OCI-LY3 (cell line): ENCODE measurements around the gene KRTAP3-1.

Source experiments
- H2AFZ ChIP-seq: fragments of 200-600, 300-600 bp; shearing (Covaris generic); 2 replicates; pipeline ENCODE4 v1.6.0; 2014; ENCODE audit warnings: antibody characterized with exemption, low read depth, low read length
- H3K27ac ChIP-seq: fragments of 200-600, 300-600 bp; sonication (generic); 2 replicates; pipeline ENCODE4 v1.5.1; 2014; ENCODE audit warnings: mild to moderate bottlenecking, low read length, moderate library complexity, mixed read lengths
- H3K27me3 ChIP-seq: fragments of 200-600, 300-600 bp; sonication (generic); 2 replicates; pipeline ENCODE4 v1.6.1; 2014; ENCODE audit warnings: low read depth, low read length, mixed read lengths
- H3K36me3 ChIP-seq: fragments of 200-600, 300-600 bp; sonication (generic); replicated peaks from 2 replicates; pipeline ENCODE3; 2014; ENCODE audit warnings: low read depth, low read length, mixed read lengths
- H3K4me1 ChIP-seq: fragments of 300-600, 200-600 bp; sonication (generic); 2 replicates; pipeline ENCODE4 v1.6.1; 2014; ENCODE audit warnings: low read length, mixed read lengths
- H3K4me2 ChIP-seq: fragments of 200-600, 300-600 bp; sonication (generic); 2 replicates; pipeline ENCODE4 v1.6.1; 2014; ENCODE audit warnings: low read length, mixed read lengths
- H3K4me3 ChIP-seq: fragments of 300-600, 200-600 bp; sonication (generic); 2 replicates; pipeline ENCODE4 v1.5.1; 2014; ENCODE audit warnings: antibody characterized with exemption, mild to moderate bottlenecking, low read length, moderate library complexity
- H3K79me2 ChIP-seq: fragments of 300-600, 200-600 bp; shearing (Covaris generic); 2 replicates; pipeline ENCODE4 v1.6.1; 2014; ENCODE audit warnings: mild to moderate bottlenecking, low read length, mixed read lengths
- H3K9ac ChIP-seq: fragments of 300-600, 200-600 bp; shearing (Covaris generic); 2 replicates; pipeline ENCODE4 v1.6.0; 2014; ENCODE audit warnings: mild to moderate bottlenecking, low read length, moderate library complexity
- H3K9me3 ChIP-seq: fragments of 200-600, 300-600 bp; shearing (Covaris generic); 2 replicates; pipeline ENCODE4 v1.6.1; 2014; ENCODE audit warnings: low read length, mixed read lengths; ENCODE audit not compliant: insufficient read depth
- H4K20me1 ChIP-seq: fragments of 200-600, 300-600 bp; sonication (generic); 2 replicates; pipeline ENCODE4 v1.6.1; 2016; ENCODE audit warnings: low read length, mixed read lengths; ENCODE audit not compliant: insufficient read depth
- EZH2phosphoT487 ChIP-seq: fragments of 200-600 bp; shearing (Covaris generic); IDR thresholded peaks from 2 replicates; pipeline ENCODE4 v1.6.1; 2018; ENCODE audit warnings: antibody characterized with exemption, mixed run types, low read depth
- TF ChIP-seq, protein P1 (sequence below): fragments of 200-600, 300-600 bp; sonication (generic); IDR thresholded peaks from 2 replicates; pipeline ENCODE4 v1.5.1; 2014; ENCODE audit warnings: antibody characterized with exemption, low read length, low read depth

The KRTAP3-1 gene

DNA sequence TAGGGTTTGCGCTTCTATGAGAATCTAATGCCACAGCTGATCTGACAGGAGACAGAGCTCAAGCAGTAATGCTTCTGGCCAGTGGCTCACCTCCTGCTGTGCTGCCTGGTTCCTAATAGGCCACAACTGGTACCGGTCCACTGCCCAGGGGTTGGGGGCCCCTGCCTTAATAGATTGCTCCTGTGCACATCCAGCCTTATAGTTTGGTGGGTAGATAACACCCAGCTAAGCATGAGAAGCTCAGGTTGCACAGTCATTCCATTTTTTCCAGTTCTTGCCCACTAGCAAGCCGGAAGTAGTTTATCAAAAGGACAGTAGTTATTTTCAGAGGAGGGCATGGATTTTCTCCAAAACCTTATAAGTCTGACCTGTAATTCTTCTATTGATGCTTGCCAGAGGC is 10.5 kb upstream of the KRTAP3-1 start:
- TF ChIP-seq, protein P1, sequence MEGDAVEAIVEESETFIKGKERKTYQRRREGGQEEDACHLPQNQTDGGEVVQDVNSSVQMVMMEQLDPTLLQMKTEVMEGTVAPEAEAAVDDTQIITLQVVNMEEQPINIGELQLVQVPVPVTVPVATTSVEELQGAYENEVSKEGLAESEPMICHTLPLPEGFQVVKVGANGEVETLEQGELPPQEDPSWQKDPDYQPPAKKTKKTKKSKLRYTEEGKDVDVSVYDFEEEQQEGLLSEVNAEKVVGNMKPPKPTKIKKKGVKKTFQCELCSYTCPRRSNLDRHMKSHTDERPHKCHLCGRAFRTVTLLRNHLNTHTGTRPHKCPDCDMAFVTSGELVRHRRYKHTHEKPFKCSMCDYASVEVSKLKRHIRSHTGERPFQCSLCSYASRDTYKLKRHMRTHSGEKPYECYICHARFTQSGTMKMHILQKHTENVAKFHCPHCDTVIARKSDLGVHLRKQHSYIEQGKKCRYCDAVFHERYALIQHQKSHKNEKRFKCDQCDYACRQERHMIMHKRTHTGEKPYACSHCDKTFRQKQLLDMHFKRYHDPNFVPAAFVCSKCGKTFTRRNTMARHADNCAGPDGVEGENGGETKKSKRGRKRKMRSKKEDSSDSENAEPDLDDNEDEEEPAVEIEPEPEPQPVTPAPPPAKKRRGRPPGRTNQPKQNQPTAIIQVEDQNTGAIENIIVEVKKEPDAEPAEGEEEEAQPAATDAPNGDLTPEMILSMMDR: no peak
- no peak for TF ChIP-seq EZH2phosphoT487
- H3K4me1 ChIP-seq: no peaks in the 10 kb centered on the region

DNA sequence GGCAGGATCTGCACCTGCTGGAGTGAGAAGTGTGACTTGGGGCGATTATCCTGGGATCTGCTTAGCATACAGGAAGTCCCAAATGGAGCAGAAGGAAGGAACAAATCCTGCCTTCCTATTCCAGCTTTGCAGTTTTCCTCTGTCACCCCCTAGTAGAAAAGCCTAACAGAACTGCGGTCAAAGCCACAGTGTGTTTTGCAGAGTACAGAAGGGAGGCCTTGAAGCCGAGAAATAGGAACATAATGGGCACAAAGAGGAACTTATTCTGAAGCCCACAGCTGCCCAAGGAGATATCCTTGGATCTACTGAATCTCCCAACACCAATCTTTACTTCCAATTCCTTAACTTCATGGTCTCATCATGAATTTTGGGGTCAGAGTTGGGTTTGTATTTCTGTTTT is 9.6 kb upstream of the KRTAP3-1 start:
- H4K20me1 ChIP-seq: no peaks in the 10 kb centered on the region
- H3K9ac ChIP-seq: no peak overlapping the region
- H3K9me3 ChIP-seq: no peaks in the 10 kb centered on the region
- TF ChIP-seq, protein P1: no peak
- TF ChIP-seq EZH2phosphoT487: no peak
- no peaks in the 10 kb centered on the region for H3K4me1 ChIP-seq
- no peaks in the 10 kb centered on the region for H3K79me2 ChIP-seq
- H3K27me3 ChIP-seq: peaks cover 22% of the 10 kb centered on the region
- no peak overlapping the region for H3K4me2 ChIP-seq
- no peak overlapping the region for H2AFZ ChIP-seq
- no peaks in the 10 kb centered on the region for H3K36me3 ChIP-seq
- H3K4me3 ChIP-seq: no peak overlapping the region
- H3K27ac ChIP-seq: no peak overlapping the region

More for the DNA sequence above, 10.5 kb upstream of the KRTAP3-1 start:
- no peak overlapping the region for H2AFZ ChIP-seq
- no peaks in the 10 kb centered on the region for H4K20me1 ChIP-seq
- no peak overlapping the region for H3K27ac ChIP-seq
- no peak overlapping the region for H3K4me2 ChIP-seq
- no peak overlapping the region for H3K4me3 ChIP-seq
- peaks cover 22% of the 10 kb centered on the region for H3K27me3 ChIP-seq
- H3K9ac ChIP-seq: no peak overlapping the region
- H3K9me3 ChIP-seq: no peaks in the 10 kb centered on the region
- H3K79me2 ChIP-seq: no peaks in the 10 kb centered on the region
- H3K36me3 ChIP-seq: no peaks in the 10 kb centered on the region

DNA sequence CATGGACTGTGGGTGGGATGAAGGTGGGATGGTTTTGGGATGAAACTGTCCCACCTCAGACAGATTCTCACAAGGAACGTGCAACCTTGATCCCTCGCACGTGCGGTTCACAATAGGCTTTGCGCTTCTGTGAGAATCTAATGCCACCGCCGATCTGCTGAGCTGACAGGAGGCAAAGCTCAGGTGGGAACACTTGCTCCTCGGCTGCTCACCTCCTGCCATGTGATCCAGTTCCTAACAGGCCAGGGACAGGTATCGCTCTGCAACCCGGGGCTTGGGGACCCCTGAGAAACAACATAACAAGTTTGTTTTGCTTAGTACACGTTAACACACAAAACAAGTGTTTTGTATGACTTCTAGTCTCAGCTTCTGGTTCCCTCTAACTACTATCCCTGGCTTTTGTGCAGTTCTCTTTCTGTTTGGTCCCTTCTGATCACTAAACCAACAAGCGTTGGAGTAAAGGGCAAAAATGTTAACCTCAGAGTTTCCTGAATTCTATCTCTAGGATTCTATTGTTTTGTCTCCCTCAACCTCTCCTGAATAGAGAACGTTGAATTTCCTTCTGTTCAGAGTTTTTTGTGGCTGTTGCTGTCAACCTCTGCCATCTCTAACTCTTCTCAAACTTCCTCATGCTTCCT is 7.8 kb upstream of the KRTAP3-1 start:
- H4K20me1 ChIP-seq: no peaks in the 10 kb centered on the region
- TF ChIP-seq, protein P1: no peak
- no peak for TF ChIP-seq EZH2phosphoT487
- no peak overlapping the region for H3K4me2 ChIP-seq
- H3K27me3 ChIP-seq: peaks cover 19% of the 10 kb centered on the region
- H3K4me3 ChIP-seq: no peak overlapping the region
- no peaks in the 10 kb centered on the region for H3K36me3 ChIP-seq
- H3K9me3 ChIP-seq: no peaks in the 10 kb centered on the region
- H2AFZ ChIP-seq: no peak overlapping the region
- no peak overlapping the region for H3K9ac ChIP-seq
- no peak overlapping the region for H3K27ac ChIP-seq
- no peaks in the 10 kb centered on the region for H3K4me1 ChIP-seq
- no peaks in the 10 kb centered on the region for H3K79me2 ChIP-seq

DNA sequence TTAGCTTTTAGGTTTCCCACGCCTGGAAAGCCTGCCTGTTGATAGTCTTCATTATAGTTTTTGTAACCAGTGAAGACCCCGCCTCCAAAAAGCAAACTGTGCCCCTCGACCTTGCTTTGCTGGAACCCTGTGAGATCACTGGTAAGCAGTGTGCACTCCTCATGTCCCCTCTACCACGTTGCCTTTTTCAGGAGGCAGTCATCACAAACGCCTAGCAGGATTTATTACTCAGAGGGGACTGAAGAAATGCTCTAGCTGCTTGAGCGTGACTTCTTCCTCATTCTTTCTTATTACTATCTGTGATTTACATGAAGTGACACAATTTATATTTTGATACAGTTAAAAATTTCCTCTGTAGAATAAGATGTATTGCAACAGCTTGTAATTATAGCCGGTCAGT is 6.5 kb upstream of the KRTAP3-1 start:
- H3K4me1 ChIP-seq: no peaks in the 10 kb centered on the region
- H4K20me1 ChIP-seq: no peaks in the 10 kb centered on the region
- H3K4me2 ChIP-seq: no peak overlapping the region
- no peak overlapping the region for H3K4me3 ChIP-seq
- no peaks in the 10 kb centered on the region for H3K36me3 ChIP-seq
- no peaks in the 10 kb centered on the region for H3K79me2 ChIP-seq
- H2AFZ ChIP-seq: no peak overlapping the region
- H3K9me3 ChIP-seq: no peaks in the 10 kb centered on the region
- H3K9ac ChIP-seq: no peak overlapping the region
- TF ChIP-seq, protein P1: no peak
- no peak for TF ChIP-seq EZH2phosphoT487
- peaks cover 25% of the 10 kb centered on the region for H3K27me3 ChIP-seq
- no peak overlapping the region for H3K27ac ChIP-seq
